GM06990 (cell line): ENCODE data around the gene FCN2.

Experiments used
- DNase-seq: peaks from one replicate; pipeline ENCODE4 v3.0.0-alpha.2; 2011; ENCODE audit not compliant: insufficient read length; ENCODE audit errors: extremely low read depth
- H3K27me3 ChIP-seq: replicated peaks from 2 replicates; pipeline ENCODE4 v1.6.0; 2011; ENCODE audit warnings: low read length; ENCODE audit not compliant: control insufficient read depth, insufficient read depth
- H3K36me3 ChIP-seq: 2 replicates; pipeline ENCODE4 v1.5.1; 2011; ENCODE audit warnings: low read length; ENCODE audit not compliant: control insufficient read depth, insufficient read depth
- H3K4me3 ChIP-seq: replicated peaks from 2 replicates; pipeline ENCODE4 v1.5.1; 2011; ENCODE audit warnings: low read depth, mild to moderate bottlenecking, control low read depth, low read length
- CTCF ChIP-seq: IDR thresholded peaks from 2 replicates; pipeline ENCODE4 v1.5.1; 2011; ENCODE audit warnings: low read length, control low read depth, mild to moderate bottlenecking, inconsistent platforms; ENCODE audit not compliant: insufficient read depth, poor library complexity, severe bottlenecking

The FCN2 gene

GRCh38 chr9:134880484-134881312 is at the start of gene FCN2:
FCN2 (plus strand) TSS chr9:134880810; CDS start chr9:134880822, 12 bp downstream.
- H3K36me3 ChIP-seq = no peaks in the 10 kb centered on the region
- no peak within 1 kb of the TSS for H3K4me3 ChIP-seq
- no peak for DNase-seq
- TF ChIP-seq CTCF = no peak
- no peaks in the 10 kb centered on the region for H3K27me3 ChIP-seq

GRCh38 chr9:134830926-134831720 is 49.5 kb upstream of the FCN2 start:
- no peak for DNase-seq
- Histone ChIP-seq H3K36me3 (no peaks in the 10 kb centered on the region), H3K4me3 (no peak overlapping the region), H3K27me3 (no peaks in the 10 kb centered on the region; the same call in 1 of the 2 replicates)
- no peak for TF ChIP-seq CTCF

GRCh38 chr9:134832471-134832870 is 48.1 kb upstream of the FCN2 start:
- H3K27me3 ChIP-seq = no peaks in the 10 kb centered on the region; the same call in 1 of the 2 replicates
- no peak for TF ChIP-seq CTCF
- no peak overlapping the region for H3K4me3 ChIP-seq
- no peaks in the 10 kb centered on the region for H3K36me3 ChIP-seq
- no peak for DNase-seq

- no peak for TF ChIP-seq CTCF
- no peak overlapping the region for H3K4me3 ChIP-seq
- DNase-seq = no peak
- no peaks in the 10 kb centered on the region for H3K36me3 ChIP-seq
- H3K27me3 ChIP-seq = no peaks in the 10 kb centered on the region; the same call in 1 of the 2 replicates
These were observed 47.2 kb upstream of the FCN2 start for GRCh38 chr9:134833294-134833880.

GRCh38 chr9:134834217-134834956 is 46.2 kb upstream of the FCN2 start:
- no peak overlapping the region for H3K4me3 ChIP-seq
- no peak for DNase-seq
- H3K36me3 ChIP-seq = no peaks in the 10 kb centered on the region
- H3K27me3 ChIP-seq = no peaks in the 10 kb centered on the region; the same call in 1 of the 2 replicates
- no peak for TF ChIP-seq CTCF
